ENCODE measurements around the gene SPEM1. TPM values are rescaled to one million over a fixed set of nuclear protein-coding genes. Genes with fewer than 3 reads are reported as not detected.

Gene SPEM1
- total and polyA plus RNA-seq, 10 of the 15 experiments (the other 5 are each of a cell fraction or from before 2014, with no cell fraction given): not detected

- intact Hi-C loops (cut with micrococcal nuclease; ENCODE audit: unreplicated experiment): loop anchor here (10.0 kb wide), 1 partner anchor 385 kb away; the partner anchor contains the start of gene SLC16A11
Measured at GRCh38 chr17:7429722-7430121, 9.6 kb downstream of the SPEM1 start.

GRCh38 chr17:7431231-7431630 lies 11.1 kb downstream of the SPEM1 start:
- Histone ChIP-seq H3K9ac (ENCODE audit: control insufficient read depth, insufficient read depth, low read length) (no peak overlapping the region), H4K20me1 (ENCODE audit: control insufficient read depth, insufficient read depth) (no peaks in the 10 kb centered on the region), H3K4me3 (no peak overlapping the region), H3K27ac (ENCODE audit: control insufficient read depth, insufficient read depth) (no peak overlapping the region), H3K79me2 (ENCODE audit: control insufficient read depth, insufficient read depth, low read length) (peaks cover 2% of the 10 kb centered on the region; the same call in 1 of the 2 replicates), H3K4me1 (ENCODE audit: control insufficient read depth, insufficient read depth, low read length) (peaks cover 2% of the 10 kb centered on the region), H3K9me3 (replicated peaks; ENCODE audit: control insufficient read depth, insufficient read depth, low read length) (no peaks in the 10 kb centered on the region), H3K36me3 (ENCODE audit: control insufficient read depth in 2 of 2, insufficient read depth in 2 of 2, low read length in 1 of 2) (no peaks in the 10 kb centered on the region), H3K27me3 (replicated peaks in 1 of 2; ENCODE audit: control insufficient read depth in 2 of 2, insufficient read depth in 2 of 2, low read length in 1 of 2) (no peaks in the 10 kb centered on the region), H2AFZ (ENCODE audit: control insufficient read depth, low read depth, low read length) (no peak overlapping the region), H3K4me2 (ENCODE audit: control insufficient read depth, insufficient read depth) (no peak overlapping the region)
- 0% methylated on average over 1 of the region's 1 CpG for WGBS (ENCODE audit: insufficient coverage, insufficient replicate concordance, low lambda C conversion rate, missing lambda C conversion rate)
- no peak for ATAC-seq
- DNase-seq (ENCODE audit: low read depth, low spot score): no peak
- ChIA-PET SMC1A (ENCODE audit: uncharacterized antibody, unreplicated experiment) (no interaction called here), CTCF (interaction anchor here (0.6 kb wide), 1 partner anchor 16 kb away, joined by 3 read pairs; no protein-coding TSS in a partner anchor), RAD21 (ENCODE audit: unreplicated experiment) (no interaction called here), POLR2A (interaction anchor here (0.5 kb wide), 1 partner anchor 21 kb away, joined by 4 read pairs; no protein-coding TSS in a partner anchor)
- intact Hi-C loops (cut with micrococcal nuclease; ENCODE audit: unreplicated experiment): loop anchor here (10.0 kb wide), 1 partner anchor 386 kb away; the partner anchor contains the start of gene SLC16A11
- in situ Hi-C loops (cut with MboI): no loop called here
- TF ChIP-seq E2F8 (IDR thresholded peaks at IDR 0.05; ENCODE audit: low read depth, partially characterized antibody): no peak
- BruUV-seq (replicated peaks): no TSS peak
- FAIRE-seq: no peak

More at GRCh38 chr17:7429722-7430121, 9.6 kb downstream of the SPEM1 start:
- ChIA-PET CTCF (interaction anchor here (0.6 kb wide), 1 partner anchor 117 kb away, joined by 3 read pairs; no protein-coding TSS in a partner anchor), SMC1A (ENCODE audit: uncharacterized antibody, unreplicated experiment) (no interaction called here), RAD21 (ENCODE audit: unreplicated experiment) (no interaction called here), POLR2A (no interaction called here)
- Histone ChIP-seq H3K79me2 (ENCODE audit: control insufficient read depth, insufficient read depth, low read length) (no peaks in the 10 kb centered on the region), H2AFZ (ENCODE audit: control insufficient read depth, low read depth, low read length) (no peak overlapping the region), H3K27me3 (replicated peaks in 1 of 2; ENCODE audit: control insufficient read depth in 2 of 2, insufficient read depth in 2 of 2, low read length in 1 of 2) (no peaks in the 10 kb centered on the region; a peak in 1 of 4 replicates), H4K20me1 (ENCODE audit: control insufficient read depth, insufficient read depth) (no peaks in the 10 kb centered on the region), H3K9me3 (replicated peaks; ENCODE audit: control insufficient read depth, insufficient read depth, low read length) (no peaks in the 10 kb centered on the region), H3K4me3 (no peak overlapping the region), H3K4me2 (ENCODE audit: control insufficient read depth, insufficient read depth) (no peak overlapping the region), H3K4me1 (ENCODE audit: control insufficient read depth, insufficient read depth, low read length) (no peaks in the 10 kb centered on the region), H3K27ac (ENCODE audit: control insufficient read depth, insufficient read depth) (no peak overlapping the region), H3K36me3 (ENCODE audit: control insufficient read depth in 2 of 2, insufficient read depth in 2 of 2, low read length in 1 of 2) (no peaks in the 10 kb centered on the region), H3K9ac (ENCODE audit: control insufficient read depth, insufficient read depth, low read length) (no peak overlapping the region)
- in situ Hi-C loops (cut with MboI): no loop called here
- ATAC-seq: no peak
- TF ChIP-seq KDM1A (IDR thresholded peaks at IDR 0.05; ENCODE audit: borderline replicate concordance) (no peak), PBX3 (IDR thresholded peaks at IDR 0.05; ENCODE audit: insufficient replicate concordance, low read depth, low read length) (no peak), SMARCA5 (IDR thresholded peaks at IDR 0.05) (no peak)
- DNase-seq (ENCODE audit: low read depth, low spot score): no peak
- no TSS peak for BruUV-seq (replicated peaks)
- WGBS (ENCODE audit: insufficient coverage, insufficient replicate concordance, low lambda C conversion rate, missing lambda C conversion rate): 44% methylated on average over 10 of the region's 10 CpGs
- FAIRE-seq: no peak

Measured in GM12878 (cell line).